Keratinocyte (primary cell): Measurements from ENCODE around the gene BMPER. TPM values are rescaled to one million over a fixed set of nuclear protein-coding genes. Genes with fewer than 3 reads are reported as not detected.

Experiments used
- DNase-seq: peaks from one replicate; pipeline ENCODE4 v3.0.0-alpha.2; 2011; ENCODE audit warnings: low read depth, missing footprints, low spot score
- FAIRE-seq: peaks from 2 replicates; lab custom pipeline; 2011; peaks lifted over from hg19 to GRCh38; lab: Jason Lieb, UNC
- H2AFZ ChIP-seq: 2 replicates; pipeline ENCODE4 v1.6.0; 2012; ENCODE audit warnings: low read length, control low read depth, inconsistent platforms; ENCODE audit not compliant: control insufficient read depth
- H3K27ac ChIP-seq: 2 replicates; pipeline ENCODE4 v1.5.1; 2011; ENCODE audit warnings: low read length; ENCODE audit not compliant: control insufficient read depth, insufficient read depth
- H3K27me3 ChIP-seq: 3 replicates; pipeline ENCODE4 v1.6.0; 2011; ENCODE audit warnings: low read length; ENCODE audit not compliant: control insufficient read depth, insufficient read depth; ENCODE audit errors: extremely low read depth
- H3K36me3 ChIP-seq, 2 experiments: 2 replicates in 1 of 2; 3 replicates in 1 of 2; pipeline ENCODE4 v1.5.1; 2011; ENCODE audit warnings: low read length in 2 of 2, mild to moderate bottlenecking in 1 of 2; ENCODE audit not compliant: control insufficient read depth in 2 of 2, insufficient read depth in 2 of 2; ENCODE audit errors: extremely low read depth in 1 of 2
- H3K4me1 ChIP-seq: 3 replicates; pipeline ENCODE4 v1.5.1; 2011; ENCODE audit warnings: low read length; ENCODE audit not compliant: control insufficient read depth, insufficient read depth; ENCODE audit errors: extremely low read depth
- H3K4me2 ChIP-seq: 3 replicates; pipeline ENCODE4 v1.6.0; 2011; ENCODE audit warnings: low read depth, low read length; ENCODE audit not compliant: control insufficient read depth, insufficient read depth; ENCODE audit errors: extremely low read depth
- H3K4me3 ChIP-seq, 3 experiments: fragments of 200-600 bp in 1 of 3; sonication (generic) in 1 of 3; 2 replicates in 2 of 3; 3 replicates in 1 of 3; pipeline ENCODE4 v1.5.1; 2011 to 2016; ENCODE audit warnings: low read length in 3 of 3, mild to moderate bottlenecking in 3 of 3, control low read depth in 2 of 3, inconsistent platforms in 1 of 3, low read depth in 1 of 3, mixed read lengths in 1 of 3, mixed run types in 1 of 3, moderate library complexity in 1 of 3; ENCODE audit not compliant: control insufficient read depth in 2 of 3, insufficient read depth in 2 of 3; ENCODE audit errors: extremely low read depth in 1 of 3
- H3K79me2 ChIP-seq: 2 replicates; pipeline ENCODE4 v1.6.0; 2012; ENCODE audit warnings: low read length; ENCODE audit not compliant: control insufficient read depth, insufficient read depth
- H3K9ac ChIP-seq: 3 replicates; pipeline ENCODE4 v1.6.0; 2011; ENCODE audit warnings: low read length; ENCODE audit not compliant: control insufficient read depth, insufficient read depth; ENCODE audit errors: extremely low read depth
- H3K9me1 ChIP-seq: 3 replicates; pipeline ENCODE4 v1.6.0; 2011; ENCODE audit warnings: low read length; ENCODE audit not compliant: control insufficient read depth, insufficient read depth; ENCODE audit errors: extremely low read depth
- H3K9me3 ChIP-seq: 2 replicates; pipeline ENCODE4 v1.5.1; 2012; ENCODE audit warnings: low read depth, low read length; ENCODE audit not compliant: control insufficient read depth
- H4K20me1 ChIP-seq: 3 replicates; pipeline ENCODE4 v1.6.0; 2011; ENCODE audit warnings: low read length; ENCODE audit not compliant: control insufficient read depth, insufficient read depth; ENCODE audit errors: extremely low read depth
- CTCF ChIP-seq, 3 experiments: IDR thresholded peaks in 1 of 3; conservative IDR thresholded peaks in 1 of 3; optimal IDR thresholded peaks in 1 of 3; 2 replicates in 2 of 3; 3 replicates in 1 of 3; pipeline versions ENCODE3 to v1.5.1; 2011; ENCODE audit warnings: low read length in 3 of 3, mild to moderate bottlenecking in 3 of 3, moderate library complexity in 2 of 3, control low read depth in 1 of 3, inconsistent platforms in 1 of 3; ENCODE audit not compliant: insufficient read depth in 2 of 3; ENCODE audit errors: extremely low read depth in 1 of 3
- EZH2 ChIP-seq: IDR thresholded peaks from one replicate; pipeline ENCODE4 v1.6.1; 2012; ENCODE audit warnings: inconsistent platforms, mild to moderate bottlenecking, low read length, moderate library complexity
- dilution Hi-C: fragments of 300-500 bp; cut with MboI; formaldehyde crosslinking; loops from one replicate; pipeline ENCODE4 v1.7.0; 2020; ENCODE audit warnings: low sequenced_read_pairs; ENCODE audit not compliant: extremely low pct_ligation_motif_present
- polyA plus RNA-seq, 5 experiments: library from polyadenylated mRNA; depleted of rRNA in 3 of 5; stranded (reverse) in 3 of 5; stranded (forward) in 1 of 5; unstranded in 1 of 5; fragments of >200 nt; gene quantifications; 1 replicate in 1 of 5; 2 replicates in 3 of 5; 3 replicates in 1 of 5; pipeline versions ENCODE4 v1.2.1 to v1.2.3, GENCODE V29; 2011 to 2012; ENCODE audit warnings: missing spikeins in 2 of 5, low read depth in 1 of 5, low replicate concordance in 1 of 5

Gene BMPER
- polyA plus RNA-seq, 1 donor (not counting 4 experiments of a cell fraction or from before 2014, with no cell fraction given): 0.67 TPM

DNA sequence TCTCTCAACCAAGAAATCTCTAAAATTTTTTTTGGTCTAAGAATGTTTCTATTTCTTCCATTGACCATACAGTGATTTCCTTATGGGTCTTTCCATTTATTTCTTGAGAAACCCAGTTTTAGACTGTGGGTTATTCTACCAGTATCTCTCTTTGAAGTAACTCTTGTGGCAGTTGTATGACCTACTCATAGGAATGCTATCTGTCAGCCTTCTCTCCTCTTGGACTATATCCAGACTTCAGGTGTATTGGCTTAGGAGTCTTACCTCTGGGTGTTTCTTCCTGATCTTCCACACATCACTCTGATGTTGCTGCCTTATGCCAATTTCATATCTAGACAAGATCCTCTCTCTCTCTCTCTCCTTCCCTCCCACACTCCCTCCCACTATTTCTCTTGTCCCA, 178.1 kb downstream of the BMPER start:
- H3K4me3 ChIP-seq: no peak overlapping the region
- H3K4me2 ChIP-seq: no peak overlapping the region
- H3K9ac ChIP-seq: no peak overlapping the region
- H3K4me1 ChIP-seq: peaks cover 8% of the 10 kb centered on the region
- no peaks in the 10 kb centered on the region for H4K20me1 ChIP-seq
- no peak overlapping the region for H2AFZ ChIP-seq
- H3K36me3 ChIP-seq: no peaks in the 10 kb centered on the region
- no peaks in the 10 kb centered on the region for H3K27me3 ChIP-seq
- H3K9me1 ChIP-seq: no peaks in the 10 kb centered on the region
- dilution Hi-C loops: no loop called here
- TF ChIP-seq CTCF (optimal IDR thresholded peaks at IDR 0.05 in 1 of 3, IDR thresholded peaks at IDR 0.05 in 1 of 3, conservative IDR thresholded peaks at IDR 0.05 in 1 of 3; ENCODE audit: extremely low read depth in 1 of 3, insufficient read depth in 2 of 3, low read length in 3 of 3) (no peak), EZH2 (no peak)
- H3K79me2 ChIP-seq: no peaks in the 10 kb centered on the region
- DNase-seq (no peak), FAIRE-seq (no peak)
- no peaks in the 10 kb centered on the region for H3K9me3 ChIP-seq
- H3K27ac ChIP-seq: no peak overlapping the region

- Histone ChIP-seq H3K9ac (no peak overlapping the region), H3K4me3 (no peak overlapping the region), H3K79me2 (no peaks in the 10 kb centered on the region), H3K9me1 (no peaks in the 10 kb centered on the region), H3K36me3 (no peaks in the 10 kb centered on the region), H4K20me1 (no peaks in the 10 kb centered on the region), H3K27ac (no peak overlapping the region), H3K4me1 (peaks cover 8% of the 10 kb centered on the region), H3K4me2 (no peak overlapping the region), H2AFZ (no peak overlapping the region), H3K9me3 (no peaks in the 10 kb centered on the region), H3K27me3 (no peaks in the 10 kb centered on the region)
- DNase-seq: no peak
- dilution Hi-C loops: no loop called here
- no peak for FAIRE-seq
- TF ChIP-seq CTCF (optimal IDR thresholded peaks at IDR 0.05 in 1 of 3, IDR thresholded peaks at IDR 0.05 in 1 of 3, conservative IDR thresholded peaks at IDR 0.05 in 1 of 3; ENCODE audit: extremely low read depth in 1 of 3, insufficient read depth in 2 of 3, low read length in 3 of 3) (no peak), EZH2 (no peak)
These were observed 179.3 kb downstream of the BMPER start for GRCh38 chr7:34084651-34085050.
